Breast epithelium (tissue), 3 donors: Measurements from ENCODE around the gene ARHGEF17.

Source experiments
- POLR2AphosphoS5 ChIP-seq, 3 donors: sonication (generic); formaldehyde crosslinking; IDR thresholded peaks; one replicate each; pipeline ENCODE4 v1.6.1; 2017; ENCODE audit warnings: antibody characterized with exemption in 3 of 3
- TF ChIP-seq, protein P1 (sequence below), 3 donors: fragments of 450-650 bp; IDR thresholded peaks; one replicate each; pipeline ENCODE4 v1.5.1; 2016 to 2017; ENCODE audit warnings: antibody characterized with exemption in 3 of 3, mild to moderate bottlenecking in 3 of 3, moderate library complexity in 3 of 3

GRCh38 chr11:73361953-73362776 lies 54.1 kb downstream of the ARHGEF17 start:
- TF ChIP-seq, protein P1, sequence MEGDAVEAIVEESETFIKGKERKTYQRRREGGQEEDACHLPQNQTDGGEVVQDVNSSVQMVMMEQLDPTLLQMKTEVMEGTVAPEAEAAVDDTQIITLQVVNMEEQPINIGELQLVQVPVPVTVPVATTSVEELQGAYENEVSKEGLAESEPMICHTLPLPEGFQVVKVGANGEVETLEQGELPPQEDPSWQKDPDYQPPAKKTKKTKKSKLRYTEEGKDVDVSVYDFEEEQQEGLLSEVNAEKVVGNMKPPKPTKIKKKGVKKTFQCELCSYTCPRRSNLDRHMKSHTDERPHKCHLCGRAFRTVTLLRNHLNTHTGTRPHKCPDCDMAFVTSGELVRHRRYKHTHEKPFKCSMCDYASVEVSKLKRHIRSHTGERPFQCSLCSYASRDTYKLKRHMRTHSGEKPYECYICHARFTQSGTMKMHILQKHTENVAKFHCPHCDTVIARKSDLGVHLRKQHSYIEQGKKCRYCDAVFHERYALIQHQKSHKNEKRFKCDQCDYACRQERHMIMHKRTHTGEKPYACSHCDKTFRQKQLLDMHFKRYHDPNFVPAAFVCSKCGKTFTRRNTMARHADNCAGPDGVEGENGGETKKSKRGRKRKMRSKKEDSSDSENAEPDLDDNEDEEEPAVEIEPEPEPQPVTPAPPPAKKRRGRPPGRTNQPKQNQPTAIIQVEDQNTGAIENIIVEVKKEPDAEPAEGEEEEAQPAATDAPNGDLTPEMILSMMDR (IDR thresholded peaks at IDR 0.05) = no peak
- TF ChIP-seq POLR2AphosphoS5 (IDR thresholded peaks at IDR 0.05) = no peak
